NK-92 (cell line): Measurements from ENCODE around the gene DSE.

Experiments
- DNase-seq: peaks from one replicate; lab custom pipeline; 2025; ENCODE audit not compliant: unreplicated experiment; lab: John Stamatoyannopoulos, UW

The DSE gene

DNA sequence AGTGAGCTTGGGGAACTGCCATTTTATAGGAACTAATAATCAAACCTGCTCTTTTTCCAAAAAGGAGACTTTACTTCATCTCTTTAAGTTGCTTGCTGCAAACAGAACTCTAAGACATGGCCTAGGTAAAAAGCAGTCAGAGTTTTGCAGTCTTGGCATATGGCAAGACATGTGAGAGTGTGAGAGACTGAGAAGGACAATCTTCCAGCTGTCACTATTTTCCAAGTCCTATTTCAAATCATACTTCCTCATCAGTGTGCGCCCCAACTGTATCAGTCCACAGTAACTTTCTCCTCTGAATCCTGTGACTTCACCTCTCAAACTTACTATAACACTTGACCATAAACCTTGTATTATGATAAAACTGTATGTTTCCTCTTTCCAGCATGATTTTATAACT is 100.8 kb downstream of the DSE start:
- DNase-seq = no peak

DNA sequence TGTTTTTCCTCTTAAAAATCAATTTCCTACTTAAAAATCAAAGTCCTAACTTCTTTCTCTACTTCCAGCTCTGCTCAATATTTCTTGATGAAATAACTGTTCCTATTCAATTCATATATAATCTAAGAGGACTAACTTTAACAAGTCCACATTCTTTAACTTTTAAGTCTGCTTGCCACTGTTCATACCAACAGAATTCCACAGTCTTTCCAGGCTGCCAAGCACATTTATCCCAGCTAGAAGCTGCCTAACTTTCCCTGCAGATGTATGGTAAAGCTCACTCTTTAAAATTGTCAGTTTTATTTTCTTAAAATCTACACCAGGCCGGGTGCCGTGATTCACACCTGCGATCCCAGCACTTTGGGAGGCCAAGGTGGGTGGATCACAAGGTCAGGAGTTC is 102.0 kb downstream of the DSE start:
- no peak for DNase-seq

DNA sequence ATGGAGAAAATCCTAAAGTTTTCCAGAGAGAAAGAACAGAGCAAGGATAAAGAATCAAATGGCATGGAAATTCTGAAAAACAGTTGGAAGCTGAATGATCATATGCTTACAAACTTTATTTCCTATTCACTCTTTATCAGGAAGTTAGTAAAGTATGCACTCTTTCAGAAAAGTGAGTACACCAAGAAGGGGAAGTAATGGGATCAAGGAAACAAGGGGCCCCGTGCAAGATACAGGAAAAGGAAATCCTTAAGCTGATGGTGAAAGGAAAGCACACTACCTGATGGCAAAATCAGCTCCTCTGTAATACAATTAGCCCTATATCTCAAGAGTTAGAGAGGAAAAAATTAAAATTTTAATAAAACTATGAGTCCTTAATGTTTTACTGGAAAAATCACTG is 104.4 kb downstream of the DSE start:
- no peak for DNase-seq

DNA sequence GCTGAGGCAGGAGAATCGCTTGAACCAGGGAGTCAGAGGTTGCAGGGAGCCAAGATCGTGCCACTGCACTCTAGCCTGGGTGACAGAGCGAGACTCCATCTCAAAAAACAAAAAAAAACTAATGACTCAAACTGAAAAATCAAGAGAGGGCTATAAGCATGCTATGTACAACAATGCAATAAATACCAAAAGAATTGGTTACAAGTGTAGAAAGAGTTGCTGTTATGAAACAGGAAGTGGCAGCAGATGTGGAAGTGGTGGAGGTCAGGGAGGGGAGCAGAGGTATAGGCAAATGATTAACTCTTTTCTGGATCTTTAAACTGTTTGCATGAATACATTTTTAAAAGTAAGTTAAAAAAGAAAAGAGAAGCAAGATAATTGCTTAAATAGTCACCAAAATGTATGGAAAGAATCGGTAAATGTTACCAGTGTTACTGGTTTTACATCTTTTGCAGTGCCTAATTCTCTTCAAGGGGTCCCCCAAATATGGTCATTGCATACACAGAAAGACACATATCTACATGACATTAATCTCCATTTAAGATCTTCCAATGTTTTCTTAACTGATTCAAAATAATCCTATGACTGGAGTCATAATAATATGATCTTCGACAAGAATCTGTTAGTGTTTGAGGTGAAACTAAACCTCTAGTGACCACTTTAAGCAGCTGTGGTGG is 105.4 kb downstream of the DSE start:
- DNase-seq = no peak

DNA sequence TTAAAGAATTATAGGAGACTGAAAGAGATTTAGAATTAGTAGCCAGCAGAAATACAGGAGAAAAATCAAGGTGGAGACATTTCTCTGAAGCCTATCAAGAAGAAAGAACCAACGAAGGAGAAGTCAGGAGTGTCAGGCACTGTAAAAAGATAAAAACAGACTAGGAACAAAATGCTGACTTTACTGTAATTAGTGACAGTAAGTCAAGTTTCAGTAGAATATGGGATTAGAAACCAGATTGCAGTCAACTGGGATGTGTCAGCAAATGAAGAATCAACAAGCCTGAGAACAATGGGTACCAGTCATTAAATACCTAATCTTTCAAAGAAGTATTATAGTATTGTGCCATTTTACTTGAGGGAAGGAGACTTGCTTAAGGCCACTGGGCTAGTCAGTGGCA is 112.0 kb downstream of the DSE start:
- DNase-seq = no peak

DNA sequence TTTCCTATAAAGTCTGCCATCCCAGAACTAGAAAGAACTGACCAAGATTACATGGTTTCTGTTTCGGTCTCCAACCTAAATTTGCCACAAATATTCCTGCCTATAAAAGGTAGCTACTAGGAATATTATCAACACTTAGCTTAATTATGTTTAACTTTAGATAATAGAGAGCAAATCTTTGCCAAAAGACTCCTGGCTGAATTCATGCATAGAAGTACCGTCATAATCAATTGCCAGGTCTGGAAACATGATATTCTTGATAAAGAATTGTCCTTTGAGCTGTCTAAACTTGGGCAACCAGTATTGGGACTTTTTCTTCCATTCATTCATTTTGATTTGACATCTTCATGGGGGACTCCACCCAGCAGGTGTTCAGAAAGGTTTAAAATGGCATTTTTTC is 112.9 kb downstream of the DSE start:
- no peak for DNase-seq

DNA sequence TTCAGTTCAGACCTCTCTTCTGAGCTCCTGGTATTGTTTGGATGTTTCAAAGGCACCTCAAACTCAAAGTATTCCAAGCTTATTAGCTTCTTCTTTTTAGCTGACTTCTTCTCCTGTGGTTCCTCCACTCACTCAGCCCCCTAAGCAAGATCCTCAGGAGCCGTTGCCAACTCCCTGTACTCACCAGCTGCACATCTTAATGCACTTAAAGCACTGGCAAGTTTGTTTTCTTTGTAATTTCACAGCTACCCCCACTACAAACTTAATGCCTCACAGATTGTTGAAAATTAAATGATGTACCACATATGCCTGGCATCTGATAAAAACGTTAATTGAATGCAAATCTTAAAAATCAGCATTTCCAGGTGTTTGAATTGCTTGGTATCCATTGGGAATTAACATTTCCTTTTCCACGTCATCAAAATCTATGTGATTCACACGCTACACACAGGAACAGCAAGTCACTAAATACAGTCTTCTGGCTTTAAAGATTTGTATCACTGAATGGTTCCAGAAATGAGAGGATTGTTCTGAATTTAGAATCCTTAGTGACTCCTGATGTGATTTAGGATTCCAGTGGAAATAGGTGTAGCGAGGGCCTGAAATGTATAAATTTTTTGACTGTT is 114.9 kb downstream of the DSE start:
- DNase-seq = no peak

DNA sequence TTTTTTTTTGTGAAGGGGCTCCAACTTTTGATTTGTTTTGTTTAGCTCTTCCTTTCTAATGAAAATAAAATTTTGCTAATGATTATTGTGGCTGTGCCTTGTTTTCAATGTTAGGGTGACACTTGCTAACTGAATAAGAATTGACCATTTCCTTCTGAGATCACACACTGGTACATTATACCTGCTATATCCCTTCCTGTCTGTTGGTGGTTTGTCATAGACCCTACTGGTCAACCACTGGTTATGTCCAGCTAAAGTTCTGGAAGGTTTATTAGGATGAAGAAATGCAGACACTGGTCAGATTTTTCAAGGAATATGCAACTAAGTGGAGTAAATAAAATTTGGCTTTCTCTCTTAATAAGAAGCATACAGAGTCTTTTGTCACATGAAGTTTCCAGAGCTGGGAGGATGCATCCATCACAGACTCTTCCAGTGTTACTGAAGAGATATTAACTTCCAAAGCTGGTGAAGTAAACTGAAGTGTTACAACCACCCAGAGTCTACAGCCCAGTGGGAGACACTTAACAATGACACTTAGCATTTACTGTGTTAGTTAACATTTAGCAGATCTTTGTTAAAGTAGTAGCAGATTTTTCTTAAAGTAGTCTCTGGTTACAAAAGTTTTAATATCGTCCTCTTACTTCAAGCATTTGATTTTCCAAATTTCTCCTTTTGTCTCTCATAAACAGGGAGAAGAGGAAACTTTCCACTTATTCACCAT is 121.0 kb downstream of the DSE start:
- no peak for DNase-seq

DNA sequence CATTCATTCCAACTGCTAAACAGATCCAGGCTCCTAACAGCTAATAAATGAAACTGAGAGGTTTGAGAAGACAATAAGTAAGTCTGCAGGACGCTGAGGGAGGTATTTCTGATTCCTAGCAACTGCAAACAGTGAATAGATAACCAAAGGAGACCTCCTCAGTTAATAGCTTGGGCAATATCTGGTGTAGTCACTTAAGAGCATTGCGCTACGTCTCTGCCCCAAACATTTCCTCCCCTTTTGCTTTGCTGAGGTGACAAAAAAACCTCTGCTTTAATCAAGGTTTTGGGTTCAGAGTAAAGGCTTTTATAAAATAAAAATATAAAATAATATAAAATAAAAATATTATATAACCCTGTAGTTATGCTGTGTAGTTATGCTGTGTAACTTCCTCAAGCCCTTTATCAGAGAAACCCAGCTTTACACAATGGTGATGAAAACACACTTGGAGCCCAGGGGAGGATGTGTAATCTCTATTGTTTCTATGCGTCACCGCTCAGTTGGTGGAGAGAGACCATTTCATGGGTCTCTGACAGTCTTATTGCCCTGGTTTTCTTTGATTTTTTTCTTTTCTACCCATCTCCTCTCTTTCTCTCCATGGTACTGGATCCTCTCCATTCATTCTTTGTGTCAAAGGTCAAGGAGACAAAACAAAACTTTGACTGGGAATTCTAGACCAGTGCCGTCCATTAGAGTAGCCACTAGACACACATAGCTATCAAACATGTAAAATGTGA is 121.8 kb downstream of the DSE start:
- DNase-seq = no peak
